H1 (cell line): ENCODE data around the gene SLK. TPM values are rescaled to one million over a fixed set of nuclear protein-coding genes. Genes with fewer than 3 reads are reported as not detected.

ENCODE experiments used
- EGR1 ChIP-seq: IDR thresholded peaks from 2 replicates; pipeline ENCODE4 v1.6.1; 2011; ENCODE audit warnings: low read depth, low read length, borderline replicate concordance
- FOSL1 ChIP-seq: IDR thresholded peaks from 2 replicates; pipeline ENCODE4 v1.6.1; 2011; ENCODE audit warnings: mild to moderate bottlenecking, low read depth, low read length, moderate library complexity; ENCODE audit not compliant: insufficient read depth
- HDAC6 ChIP-seq: IDR thresholded peaks from one replicate; pipeline ENCODE4 v1.7.1; 2012; ENCODE audit warnings: low read depth, mild to moderate bottlenecking, inconsistent platforms, low read length, moderate library complexity
- RAD21 ChIP-seq, 2 experiments: IDR thresholded peaks in 1 of 2; conservative IDR thresholded peaks in 1 of 2; 2 replicates each; pipeline ENCODE4 v1.6.1; 2011; ENCODE audit warnings: low read depth in 2 of 2, low read length in 2 of 2, improper control_type of control experiment in 1 of 2, inconsistent platforms in 1 of 2, mild to moderate bottlenecking in 1 of 2, moderate library complexity in 1 of 2
- ZNF274 ChIP-seq: IDR thresholded peaks from 2 replicates; pipeline ENCODE4 v1.7.0; 2012; ENCODE audit warnings: low read length, borderline replicate concordance; ENCODE audit errors: extremely low read depth
- polyA plus RNA-seq, 7 experiments: library from polyadenylated mRNA; depleted of rRNA in 3 of 7; stranded (reverse) in 5 of 7; unstranded in 2 of 7; fragments of >200 nt in 5 of 7; fragments of 200-250 nt in 2 of 7; gene quantifications; 1 replicate in 5 of 7; 2 replicates in 1 of 7; 4 replicates in 1 of 7; pipeline versions ENCODE4 v1.2.1 to v1.2.3, GENCODE V29; 2011 to 2013; ENCODE audit warnings: missing spikeins in 2 of 7, mixed read lengths in 2 of 7
- total RNA-seq: library from RNA; stranded (reverse); fragmentation: NEBNext Ultra II Directional; extraction: Animal tissue kit (Norgen Biotek cat#: 25700); gene quantifications from 2 replicates; pipeline ENCODE4 v1.2.1, GENCODE V29; 2021
- TF ChIP-seq, protein P1 (sequence below): fragments of 300-600 bp; sonication (generic); IDR thresholded peaks from 2 replicates; pipeline ENCODE4 v1.7.1; 2012; ENCODE audit warnings: low read length, moderate library complexity, mild to moderate bottlenecking, inconsistent platforms; ENCODE audit not compliant: insufficient replicate concordance

SLK gene
- total and polyA plus RNA-seq, 2 of the 8 experiments (the other 6 are each of a cell fraction or from before 2014, with no cell fraction given): 2.7 to 18.3 TPM

DNA sequence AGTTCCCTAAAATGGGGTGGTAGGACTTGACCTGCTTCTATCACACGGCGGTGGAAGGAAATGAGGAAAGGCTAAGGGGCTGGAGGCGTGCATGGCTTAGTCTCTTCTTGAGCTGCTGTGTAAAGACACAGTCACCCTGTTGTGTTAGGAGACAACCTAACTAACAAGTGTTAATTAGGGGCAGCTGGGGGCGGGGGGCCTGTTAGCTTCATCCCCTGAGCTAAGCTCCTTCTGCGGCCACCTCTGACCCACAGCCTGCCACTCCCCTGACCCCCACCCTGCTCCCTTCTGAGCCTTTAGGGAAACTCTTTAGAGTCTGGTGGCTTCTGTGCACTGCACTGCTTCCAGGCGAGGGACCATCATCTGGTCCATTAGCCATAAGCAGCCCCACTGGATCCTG lies 90.8 kb downstream of the SLK start (continued):
- TF ChIP-seq, protein P1, sequence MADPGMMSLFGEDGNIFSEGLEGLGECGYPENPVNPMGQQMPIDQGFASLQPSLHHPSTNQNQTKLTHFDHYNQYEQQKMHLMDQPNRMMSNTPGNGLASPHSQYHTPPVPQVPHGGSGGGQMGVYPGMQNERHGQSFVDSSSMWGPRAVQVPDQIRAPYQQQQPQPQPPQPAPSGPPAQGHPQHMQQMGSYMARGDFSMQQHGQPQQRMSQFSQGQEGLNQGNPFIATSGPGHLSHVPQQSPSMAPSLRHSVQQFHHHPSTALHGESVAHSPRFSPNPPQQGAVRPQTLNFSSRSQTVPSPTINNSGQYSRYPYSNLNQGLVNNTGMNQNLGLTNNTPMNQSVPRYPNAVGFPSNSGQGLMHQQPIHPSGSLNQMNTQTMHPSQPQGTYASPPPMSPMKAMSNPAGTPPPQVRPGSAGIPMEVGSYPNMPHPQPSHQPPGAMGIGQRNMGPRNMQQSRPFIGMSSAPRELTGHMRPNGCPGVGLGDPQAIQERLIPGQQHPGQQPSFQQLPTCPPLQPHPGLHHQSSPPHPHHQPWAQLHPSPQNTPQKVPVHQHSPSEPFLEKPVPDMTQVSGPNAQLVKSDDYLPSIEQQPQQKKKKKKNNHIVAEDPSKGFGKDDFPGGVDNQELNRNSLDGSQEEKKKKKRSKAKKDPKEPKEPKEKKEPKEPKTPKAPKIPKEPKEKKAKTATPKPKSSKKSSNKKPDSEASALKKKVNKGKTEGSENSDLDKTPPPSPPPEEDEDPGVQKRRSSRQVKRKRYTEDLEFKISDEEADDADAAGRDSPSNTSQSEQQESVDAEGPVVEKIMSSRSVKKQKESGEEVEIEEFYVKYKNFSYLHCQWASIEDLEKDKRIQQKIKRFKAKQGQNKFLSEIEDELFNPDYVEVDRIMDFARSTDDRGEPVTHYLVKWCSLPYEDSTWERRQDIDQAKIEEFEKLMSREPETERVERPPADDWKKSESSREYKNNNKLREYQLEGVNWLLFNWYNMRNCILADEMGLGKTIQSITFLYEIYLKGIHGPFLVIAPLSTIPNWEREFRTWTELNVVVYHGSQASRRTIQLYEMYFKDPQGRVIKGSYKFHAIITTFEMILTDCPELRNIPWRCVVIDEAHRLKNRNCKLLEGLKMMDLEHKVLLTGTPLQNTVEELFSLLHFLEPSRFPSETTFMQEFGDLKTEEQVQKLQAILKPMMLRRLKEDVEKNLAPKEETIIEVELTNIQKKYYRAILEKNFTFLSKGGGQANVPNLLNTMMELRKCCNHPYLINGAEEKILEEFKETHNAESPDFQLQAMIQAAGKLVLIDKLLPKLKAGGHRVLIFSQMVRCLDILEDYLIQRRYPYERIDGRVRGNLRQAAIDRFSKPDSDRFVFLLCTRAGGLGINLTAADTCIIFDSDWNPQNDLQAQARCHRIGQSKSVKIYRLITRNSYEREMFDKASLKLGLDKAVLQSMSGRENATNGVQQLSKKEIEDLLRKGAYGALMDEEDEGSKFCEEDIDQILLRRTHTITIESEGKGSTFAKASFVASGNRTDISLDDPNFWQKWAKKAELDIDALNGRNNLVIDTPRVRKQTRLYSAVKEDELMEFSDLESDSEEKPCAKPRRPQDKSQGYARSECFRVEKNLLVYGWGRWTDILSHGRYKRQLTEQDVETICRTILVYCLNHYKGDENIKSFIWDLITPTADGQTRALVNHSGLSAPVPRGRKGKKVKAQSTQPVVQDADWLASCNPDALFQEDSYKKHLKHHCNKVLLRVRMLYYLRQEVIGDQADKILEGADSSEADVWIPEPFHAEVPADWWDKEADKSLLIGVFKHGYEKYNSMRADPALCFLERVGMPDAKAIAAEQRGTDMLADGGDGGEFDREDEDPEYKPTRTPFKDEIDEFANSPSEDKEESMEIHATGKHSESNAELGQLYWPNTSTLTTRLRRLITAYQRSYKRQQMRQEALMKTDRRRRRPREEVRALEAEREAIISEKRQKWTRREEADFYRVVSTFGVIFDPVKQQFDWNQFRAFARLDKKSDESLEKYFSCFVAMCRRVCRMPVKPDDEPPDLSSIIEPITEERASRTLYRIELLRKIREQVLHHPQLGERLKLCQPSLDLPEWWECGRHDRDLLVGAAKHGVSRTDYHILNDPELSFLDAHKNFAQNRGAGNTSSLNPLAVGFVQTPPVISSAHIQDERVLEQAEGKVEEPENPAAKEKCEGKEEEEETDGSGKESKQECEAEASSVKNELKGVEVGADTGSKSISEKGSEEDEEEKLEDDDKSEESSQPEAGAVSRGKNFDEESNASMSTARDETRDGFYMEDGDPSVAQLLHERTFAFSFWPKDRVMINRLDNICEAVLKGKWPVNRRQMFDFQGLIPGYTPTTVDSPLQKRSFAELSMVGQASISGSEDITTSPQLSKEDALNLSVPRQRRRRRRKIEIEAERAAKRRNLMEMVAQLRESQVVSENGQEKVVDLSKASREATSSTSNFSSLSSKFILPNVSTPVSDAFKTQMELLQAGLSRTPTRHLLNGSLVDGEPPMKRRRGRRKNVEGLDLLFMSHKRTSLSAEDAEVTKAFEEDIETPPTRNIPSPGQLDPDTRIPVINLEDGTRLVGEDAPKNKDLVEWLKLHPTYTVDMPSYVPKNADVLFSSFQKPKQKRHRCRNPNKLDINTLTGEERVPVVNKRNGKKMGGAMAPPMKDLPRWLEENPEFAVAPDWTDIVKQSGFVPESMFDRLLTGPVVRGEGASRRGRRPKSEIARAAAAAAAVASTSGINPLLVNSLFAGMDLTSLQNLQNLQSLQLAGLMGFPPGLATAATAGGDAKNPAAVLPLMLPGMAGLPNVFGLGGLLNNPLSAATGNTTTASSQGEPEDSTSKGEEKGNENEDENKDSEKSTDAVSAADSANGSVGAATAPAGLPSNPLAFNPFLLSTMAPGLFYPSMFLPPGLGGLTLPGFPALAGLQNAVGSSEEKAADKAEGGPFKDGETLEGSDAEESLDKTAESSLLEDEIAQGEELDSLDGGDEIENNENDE: no peak
- no peak for TF ChIP-seq HDAC6
- no peak for TF ChIP-seq FOSL1
- TF ChIP-seq RAD21 (IDR thresholded peaks at IDR 0.05 in 1 of 2, conservative IDR thresholded peaks at IDR 0.05 in 1 of 2; ENCODE audit: low read depth in 2 of 2, low read length in 2 of 2): no peak
- TF ChIP-seq EGR1: no peak
- no peak for TF ChIP-seq ZNF274
